Measurements from ENCODE around the gene SUGCT. TPM values are rescaled to one million over a fixed set of nuclear protein-coding genes. Genes with fewer than 3 reads are reported as not detected.
"Not testable (repeated sequence)": the region's sequence is repeated elsewhere in the genome, so short reads cannot be mapped to it uniquely, and the experiment has no call there.

Gene SUGCT
- total RNA-seq, 1 donor from 2014 or later = 0.79 TPM

DNA sequence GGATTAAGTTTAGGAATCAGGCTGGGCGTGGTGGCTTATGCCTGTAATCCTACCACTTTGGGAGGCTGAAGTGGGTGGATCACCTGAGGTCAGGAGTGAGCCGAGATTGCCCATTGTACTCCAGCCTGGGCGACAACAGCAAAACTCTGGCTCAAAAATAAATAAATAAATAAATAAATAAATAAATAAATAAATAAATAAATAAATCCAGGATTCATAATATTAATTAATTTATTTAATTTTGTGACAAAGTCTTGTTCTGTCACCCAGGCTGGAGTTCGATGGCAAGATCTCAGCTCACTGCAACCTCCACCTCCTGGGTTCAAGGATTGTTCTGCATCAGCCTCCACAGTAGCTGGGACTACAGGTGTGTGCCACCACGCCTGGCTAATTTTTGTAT is 4.2 kb downstream of the SUGCT start:
- no peak for DNase-seq (ENCODE audit: low read depth in 2 of 2)

DNA sequence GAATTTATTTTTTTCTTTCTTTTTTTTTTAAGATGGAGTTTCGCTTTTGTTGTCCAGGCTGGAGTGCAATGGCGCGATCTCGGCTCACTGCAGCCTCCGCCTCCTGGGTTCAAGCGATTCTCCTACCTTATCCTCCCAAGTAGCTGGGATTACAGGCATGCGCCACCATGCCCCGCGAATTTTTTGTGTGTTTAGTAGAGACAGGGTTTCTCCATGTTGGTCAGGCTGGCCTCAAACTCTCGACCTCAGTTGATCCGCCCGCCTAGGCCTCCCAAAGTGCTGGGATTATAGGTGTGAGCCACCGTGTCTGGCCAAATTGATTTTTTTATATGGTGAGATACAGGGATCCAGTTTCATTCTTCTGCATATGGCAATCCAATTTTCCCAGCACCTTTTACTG is 5.1 kb downstream of the SUGCT start:
- DNase-seq (ENCODE audit: low read depth in 2 of 2) = not testable (repeated sequence)

DNA sequence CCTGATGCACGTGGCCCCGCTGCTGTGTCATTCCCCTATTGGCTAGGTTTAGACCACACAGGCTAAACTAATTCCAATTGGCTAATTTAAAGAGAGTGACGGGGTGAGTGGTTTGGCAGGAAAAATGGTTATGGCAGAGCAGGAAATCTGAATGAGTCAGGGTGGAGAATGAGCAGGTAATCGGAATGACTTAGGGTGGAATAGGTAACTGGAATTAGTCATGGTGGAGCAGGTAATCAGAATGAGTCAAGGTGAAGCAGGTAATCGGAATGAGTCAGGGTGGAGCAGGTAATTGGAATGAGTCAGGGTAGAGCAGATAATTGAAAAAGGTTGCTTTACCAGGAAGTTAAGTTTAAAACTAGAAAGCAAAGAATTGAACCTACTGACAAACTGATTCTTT is 7.1 kb downstream of the SUGCT start:
- DNase-seq (ENCODE audit: low read depth in 2 of 2) = not testable (repeated sequence)

DNA sequence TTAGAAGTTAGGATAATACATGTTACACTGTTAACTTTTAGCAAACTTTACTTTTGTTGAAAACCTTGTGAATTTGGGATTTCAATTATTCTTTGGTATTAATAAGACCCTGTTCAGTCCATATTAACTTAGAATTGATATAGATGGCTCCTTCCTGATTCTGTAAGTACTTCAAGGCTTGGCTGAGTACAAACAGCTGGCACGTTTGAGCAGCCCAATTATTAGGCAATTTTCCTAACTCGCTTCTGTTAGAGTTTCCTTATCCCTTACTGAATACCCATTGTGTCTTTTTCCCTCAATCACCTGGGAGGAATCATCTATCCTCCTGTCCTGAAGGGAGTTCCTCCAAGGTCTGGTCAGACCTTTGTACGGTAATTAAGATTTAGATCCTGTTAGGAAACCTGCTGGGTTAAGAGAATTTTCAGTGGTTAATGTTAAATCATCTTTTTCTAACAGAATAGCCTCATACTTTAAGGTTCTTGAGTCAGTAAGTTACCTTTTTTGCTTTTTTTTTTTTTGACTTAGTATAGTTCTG is 10.9 kb downstream of the SUGCT start:
- not testable (repeated sequence) for DNase-seq (ENCODE audit: low read depth in 2 of 2)

DNA sequence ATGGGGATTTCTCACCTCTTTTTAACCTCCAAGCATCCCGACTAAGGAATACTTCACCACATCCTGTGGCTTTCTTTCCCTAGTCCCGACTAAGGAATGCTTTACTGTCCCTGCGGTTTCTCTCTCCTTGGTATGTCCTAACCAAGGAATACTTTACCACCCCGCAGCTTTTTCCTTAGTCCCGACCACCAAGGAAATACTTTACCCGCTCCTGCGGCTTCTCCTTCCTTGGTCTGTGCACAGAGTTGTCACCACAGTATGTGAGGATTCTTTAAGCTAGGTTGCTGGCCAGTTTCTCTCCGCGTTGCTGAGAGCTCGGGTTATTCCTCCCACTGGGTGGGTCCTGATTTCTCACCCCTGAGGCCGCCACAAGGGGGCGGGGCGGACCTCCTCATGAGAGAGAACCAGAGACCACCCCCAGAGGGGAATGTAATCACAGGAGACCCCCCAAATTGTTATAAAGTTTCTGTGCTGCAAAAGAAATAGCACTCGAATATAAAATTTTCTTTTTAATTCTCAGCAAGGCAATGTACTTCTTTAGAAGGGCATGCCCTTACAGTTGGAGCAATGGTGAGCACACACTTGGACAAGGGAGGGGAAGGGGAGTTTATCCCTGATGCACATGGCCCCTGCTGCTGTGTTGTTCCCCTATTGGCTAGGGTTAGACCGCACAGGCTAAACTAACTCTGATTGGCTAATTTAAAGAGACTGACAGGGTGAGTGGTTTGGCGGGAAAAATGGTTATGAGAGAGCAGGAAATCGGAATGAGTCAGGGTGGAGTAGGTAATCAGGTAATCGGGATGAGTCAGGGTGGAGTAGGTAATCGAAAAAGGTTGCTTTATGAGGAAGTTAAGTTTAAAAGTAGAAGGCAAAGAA is 12.8 kb downstream of the SUGCT start:
- no peak for DNase-seq (ENCODE audit: low read depth in 2 of 2)

DNA sequence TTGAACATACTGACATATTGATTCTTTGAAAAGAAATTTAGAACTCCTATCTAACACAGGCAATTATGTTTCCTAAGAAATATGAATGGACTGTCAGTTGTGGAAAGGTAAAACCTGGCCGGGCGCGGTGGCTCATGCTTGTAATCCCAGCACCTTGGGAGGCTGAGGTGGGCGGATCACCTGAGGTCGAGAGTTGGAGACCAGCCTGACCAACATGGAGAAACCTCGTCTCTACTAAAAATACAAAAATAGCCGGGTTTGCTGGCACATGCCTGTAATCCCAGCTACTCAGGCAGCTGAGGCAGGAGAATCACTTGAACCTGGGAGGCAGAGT is 13.4 kb downstream of the SUGCT start:
- not testable (repeated sequence) for DNase-seq (ENCODE audit: low read depth in 2 of 2)

DNA sequence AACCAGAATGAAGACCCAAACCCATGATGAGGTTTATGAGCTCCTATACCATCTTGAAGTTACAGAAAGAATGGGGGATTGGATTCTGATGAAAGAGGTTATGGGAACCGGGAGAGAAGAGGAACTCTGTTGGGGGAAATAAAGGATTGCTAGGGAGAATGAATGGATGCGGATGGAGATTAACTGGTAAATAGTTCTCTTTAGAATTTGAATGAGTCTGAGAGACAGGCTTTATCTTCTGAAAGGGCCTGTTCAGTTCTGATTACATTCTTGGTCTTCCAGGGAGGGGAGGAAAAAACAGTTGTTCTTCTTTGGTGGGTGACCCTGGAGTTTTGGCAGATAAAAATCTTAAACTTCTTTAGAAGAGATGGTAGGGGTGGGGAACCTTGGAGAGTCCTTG is 13.9 kb downstream of the SUGCT start:
- no peak for DNase-seq (ENCODE audit: low read depth in 2 of 2)

DNA sequence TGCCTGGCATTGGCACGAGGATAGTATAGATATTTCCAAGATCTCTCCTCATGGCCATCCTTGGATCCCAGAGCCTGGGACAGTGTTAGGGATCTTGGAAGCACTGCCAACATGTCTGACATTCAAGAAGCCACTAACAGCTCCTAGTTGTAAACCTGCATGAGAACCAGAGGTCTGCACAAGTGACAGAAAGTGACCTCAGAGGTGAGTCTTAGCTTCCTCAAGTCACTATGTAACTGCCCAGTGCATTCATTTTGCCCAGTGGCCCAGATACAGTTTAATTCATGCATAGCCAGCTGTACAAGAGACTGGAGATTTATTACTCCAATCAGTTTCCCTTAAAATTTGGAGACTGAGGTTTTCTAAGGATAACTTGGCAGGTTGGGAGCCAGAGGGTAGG is 16.7 kb downstream of the SUGCT start:
- DNase-seq (ENCODE audit: low read depth in 2 of 2) = no peak

DNA sequence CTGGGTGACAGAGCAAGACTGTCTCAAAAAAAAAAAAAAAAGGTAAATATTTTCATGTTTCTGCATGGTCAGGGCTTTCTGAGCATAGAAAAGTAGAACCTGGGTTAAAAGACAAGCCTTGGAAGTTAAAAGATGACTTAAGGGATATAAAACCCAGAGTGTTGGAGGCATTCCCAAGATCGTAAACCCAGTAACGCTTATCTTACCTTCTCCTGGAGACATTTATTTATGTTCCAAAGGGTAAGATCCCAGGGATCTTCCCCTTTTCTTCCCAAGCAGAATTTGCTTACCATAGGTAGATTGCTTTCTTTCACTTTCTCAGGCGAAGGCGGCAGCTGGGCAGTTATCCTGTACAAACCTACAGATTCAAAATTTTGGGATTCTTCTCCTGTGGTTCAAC is 22.2 kb downstream of the SUGCT start:
- no peak for DNase-seq (ENCODE audit: low read depth in 2 of 2)

DNA sequence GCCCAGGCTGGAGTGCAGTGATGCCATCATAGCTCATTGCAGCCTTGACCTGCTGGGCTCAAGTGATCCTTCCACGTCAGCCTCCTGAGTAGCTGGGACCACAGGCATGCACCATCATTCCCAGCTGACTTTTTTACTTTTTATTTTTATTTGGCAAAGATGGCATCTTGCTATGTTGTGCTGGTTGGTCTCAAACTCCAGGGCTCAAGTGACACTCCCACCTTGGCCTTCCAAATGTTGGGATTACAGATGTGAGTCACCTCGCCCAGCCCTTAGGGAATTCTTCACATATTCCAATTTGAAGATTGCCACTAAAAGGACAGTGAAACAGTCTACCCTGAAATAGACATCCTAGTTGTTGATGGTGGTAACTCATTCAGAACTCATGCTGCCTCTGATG is 27.7 kb downstream of the SUGCT start:
- DNase-seq (ENCODE audit: low read depth in 2 of 2) = no peak

DNA sequence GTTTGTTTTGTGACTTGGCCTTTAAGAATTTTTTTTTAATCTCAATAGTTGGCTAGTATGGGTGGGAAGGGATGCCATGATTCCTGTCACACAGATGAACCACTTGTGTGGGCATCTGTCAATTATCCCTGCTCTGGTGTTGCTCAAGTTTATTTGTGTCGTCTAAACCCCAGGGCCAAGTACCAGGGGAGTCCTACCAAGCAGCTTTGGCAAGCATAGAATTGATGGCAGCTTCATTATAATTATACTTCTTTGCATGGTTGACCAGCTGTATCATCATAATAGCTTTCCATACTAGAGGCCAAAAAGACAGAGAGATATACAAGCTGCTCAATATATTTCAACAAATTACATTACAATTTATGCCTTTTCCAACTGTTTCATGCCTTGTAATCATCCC is 30.4 kb downstream of the SUGCT start:
- no peak for DNase-seq (ENCODE audit: low read depth in 2 of 2)

DNA sequence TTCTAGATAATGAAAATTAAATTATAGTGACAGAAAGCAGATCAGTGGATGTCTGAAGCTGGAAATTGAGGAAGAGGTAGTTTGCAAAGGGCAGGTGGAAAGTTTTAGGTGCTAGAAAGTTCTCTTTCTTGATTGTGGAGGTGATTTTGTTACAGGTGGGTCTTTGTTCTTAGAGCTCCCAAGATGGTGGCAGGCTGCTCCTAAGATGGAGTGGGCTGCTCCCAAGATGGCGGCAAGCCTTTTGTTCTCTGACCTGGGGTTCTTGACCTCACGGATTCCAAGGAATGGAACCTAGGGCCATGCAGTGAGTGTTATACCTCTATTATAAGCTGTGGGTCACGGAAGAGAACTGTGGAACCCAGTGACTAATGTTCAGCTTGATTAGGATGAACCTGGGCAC is 32.5 kb downstream of the SUGCT start:
- no peak for DNase-seq (ENCODE audit: low read depth in 2 of 2)

DNA sequence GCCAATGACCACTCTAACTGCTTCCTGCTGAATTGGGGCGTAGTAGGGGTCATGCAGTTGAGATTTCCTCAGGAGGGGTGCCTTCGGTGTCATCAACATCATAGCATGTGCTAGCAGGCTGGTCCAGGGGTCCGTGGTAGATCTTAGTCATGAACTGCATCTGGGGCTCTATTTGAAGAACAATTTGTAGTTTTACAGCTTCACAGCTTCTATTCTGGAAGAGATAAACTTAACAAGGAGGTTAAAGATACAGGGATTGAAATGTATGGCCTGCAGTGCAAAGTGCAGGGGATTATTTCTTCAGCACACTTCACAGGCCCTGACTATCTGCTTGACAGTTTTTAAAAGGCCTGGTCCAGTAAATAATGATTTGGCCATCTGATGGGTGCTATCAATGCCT is 33.5 kb downstream of the SUGCT start:
- not testable (repeated sequence) for DNase-seq (ENCODE audit: low read depth in 2 of 2)

DNA sequence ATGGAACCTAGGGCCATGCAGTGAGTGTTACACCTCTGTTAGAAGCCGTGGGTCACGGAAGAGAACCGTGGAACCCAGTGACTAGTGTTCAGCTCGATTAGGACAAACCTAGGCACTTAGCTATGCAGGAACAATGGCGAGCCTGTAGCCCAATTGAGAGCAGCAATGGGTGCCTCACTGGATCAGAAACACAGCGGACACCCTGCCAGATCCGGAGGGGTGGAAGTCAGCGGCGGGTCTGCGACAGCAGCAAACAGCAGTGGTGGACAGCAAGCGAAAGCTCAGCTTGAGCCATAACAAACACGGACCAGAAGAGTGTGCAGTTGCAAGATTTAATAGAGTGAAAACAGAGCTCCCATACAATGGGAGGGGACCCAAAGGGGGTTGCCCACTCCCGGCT is 38.3 kb downstream of the SUGCT start:
- DNase-seq (ENCODE audit: low read depth in 2 of 2) = not testable (repeated sequence)

DNA sequence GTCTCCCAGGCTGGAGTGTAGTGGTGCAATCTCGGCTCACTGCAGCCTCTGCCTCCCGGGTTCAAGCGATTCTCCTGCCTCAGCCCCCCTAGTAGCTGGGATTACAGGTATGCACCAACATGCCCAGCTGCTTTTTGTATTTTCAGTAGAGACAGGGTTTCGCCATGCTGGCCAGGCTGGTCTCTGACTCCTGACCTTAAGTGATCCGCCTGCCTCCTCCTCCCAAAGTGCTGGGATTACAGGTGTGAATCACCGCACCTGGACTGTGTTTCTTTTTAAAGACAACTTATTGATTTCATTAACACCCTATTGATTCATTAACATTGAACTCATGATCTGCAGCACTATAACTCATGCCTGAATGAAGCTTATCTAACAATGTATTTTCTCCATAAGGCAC is 40.5 kb downstream of the SUGCT start:
- not testable (repeated sequence) for DNase-seq (ENCODE audit: low read depth in 2 of 2)

DNA sequence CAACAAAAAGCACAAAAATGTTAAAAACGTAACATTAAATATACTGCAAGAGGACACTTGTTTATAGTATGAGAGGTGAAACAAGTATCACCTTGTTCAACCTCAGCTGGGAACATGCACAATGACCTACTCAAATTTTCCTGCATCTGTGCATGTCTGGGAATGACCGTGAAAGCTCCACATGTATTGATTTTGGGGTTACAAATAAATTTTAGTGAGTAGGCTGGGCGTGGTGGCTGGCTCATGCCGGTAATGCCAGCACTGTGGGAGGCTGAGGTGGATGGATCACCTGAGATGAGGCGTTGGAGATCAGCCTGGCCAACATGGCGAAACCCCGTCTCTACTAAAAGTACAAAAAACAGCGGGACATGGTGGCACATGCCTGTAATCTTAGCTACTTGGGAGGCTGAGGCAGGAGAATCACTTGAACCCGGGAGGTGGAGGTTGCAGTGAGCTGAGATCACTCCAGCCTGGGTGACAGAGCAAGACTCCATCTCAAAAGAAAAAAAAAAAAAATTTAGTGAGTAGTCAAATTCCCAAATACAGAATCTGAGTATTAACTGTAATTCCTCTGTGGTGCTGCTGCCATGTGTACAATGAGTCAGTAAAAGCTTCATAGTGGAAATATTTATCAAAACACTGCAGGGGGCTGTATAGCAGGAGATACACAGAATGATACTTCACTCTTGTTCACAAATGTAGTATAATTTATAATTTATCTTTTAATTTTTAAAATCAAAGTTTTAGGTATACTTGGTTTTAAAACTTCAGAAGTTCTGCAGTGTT is 41.1 kb downstream of the SUGCT start:
- no peak for DNase-seq (ENCODE audit: low read depth in 2 of 2)

DNA sequence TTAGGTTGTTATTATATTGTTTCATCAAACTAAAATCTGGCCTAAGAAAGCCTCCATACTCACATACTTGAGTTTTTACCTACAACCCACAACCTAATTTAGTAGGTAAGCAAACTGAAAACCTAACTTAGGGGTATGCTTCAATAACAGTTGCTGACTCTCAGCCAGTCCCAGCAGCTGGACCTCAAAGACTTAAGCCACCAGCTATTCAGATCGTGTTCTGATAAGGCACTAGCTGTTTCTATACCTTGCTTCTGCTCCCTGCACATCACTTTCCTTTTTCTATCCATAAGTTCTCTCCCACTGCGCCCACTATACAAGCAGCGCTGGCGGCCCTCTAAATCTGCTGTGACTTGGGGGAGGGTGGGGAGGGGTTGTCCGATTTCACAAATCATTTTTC is 42.3 kb downstream of the SUGCT start:
- DNase-seq (ENCODE audit: low read depth in 2 of 2) = no peak

DNA sequence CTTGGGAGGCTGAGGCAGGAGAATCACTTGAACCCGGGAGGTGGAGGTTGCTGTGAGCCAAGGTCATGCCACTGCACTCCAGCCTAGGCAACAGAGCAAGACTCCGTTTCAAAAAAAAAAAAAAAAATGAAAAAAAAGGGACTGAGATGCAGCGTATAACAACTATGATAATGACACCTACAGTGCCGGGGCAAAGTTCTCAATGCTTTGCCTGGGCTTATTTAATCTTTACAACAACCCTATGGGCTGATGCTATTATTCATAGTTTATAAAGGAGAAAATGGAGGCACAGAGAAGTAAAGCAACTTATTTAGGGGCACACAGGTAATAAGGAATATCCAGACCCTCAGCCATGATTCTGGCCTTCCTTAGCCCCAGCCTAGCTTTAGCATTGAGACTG is 47.6 kb downstream of the SUGCT start:
- DNase-seq (ENCODE audit: low read depth in 2 of 2) = no peak

DNA sequence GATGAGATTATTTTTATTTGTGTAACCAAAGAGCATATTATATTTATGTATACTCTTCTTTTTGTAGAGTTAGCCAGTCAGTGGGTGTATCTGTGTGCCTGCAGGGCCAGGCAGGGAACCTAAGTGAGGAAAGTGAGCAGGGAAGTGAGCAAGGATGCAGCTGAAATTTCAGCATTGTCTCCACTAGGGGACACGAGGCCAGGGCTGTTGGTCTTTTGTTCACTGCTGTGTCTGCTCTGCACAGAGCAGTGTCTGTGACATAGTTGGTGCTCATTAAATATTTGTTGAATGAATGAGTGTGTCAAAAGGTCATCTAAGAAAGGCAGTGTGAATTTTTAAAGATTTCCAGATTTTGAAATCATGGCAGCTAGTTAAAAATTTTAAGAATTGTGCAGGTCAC is 51.8 kb downstream of the SUGCT start:
- DNase-seq (ENCODE audit: low read depth in 2 of 2) = no peak

DNA sequence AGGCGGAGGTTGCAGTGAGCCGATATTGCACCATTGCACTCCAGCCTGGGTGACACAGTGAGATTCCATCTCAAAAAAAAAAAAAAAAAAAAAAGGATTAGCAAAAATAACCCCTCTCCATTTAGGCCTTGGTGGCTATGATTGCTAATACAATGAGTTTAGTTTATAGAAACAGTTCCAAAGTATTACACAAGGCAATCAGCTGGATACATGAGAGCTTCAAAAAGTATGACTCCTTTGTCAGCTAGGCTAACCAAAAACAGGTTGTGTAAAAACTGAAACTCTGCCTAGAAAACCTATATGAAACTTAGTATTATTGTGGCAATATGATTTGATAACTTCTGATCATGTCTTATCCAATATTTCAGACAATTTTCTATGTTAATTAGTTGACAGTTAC is 57.2 kb downstream of the SUGCT start:
- no peak for DNase-seq (ENCODE audit: low read depth in 2 of 2)

DNA sequence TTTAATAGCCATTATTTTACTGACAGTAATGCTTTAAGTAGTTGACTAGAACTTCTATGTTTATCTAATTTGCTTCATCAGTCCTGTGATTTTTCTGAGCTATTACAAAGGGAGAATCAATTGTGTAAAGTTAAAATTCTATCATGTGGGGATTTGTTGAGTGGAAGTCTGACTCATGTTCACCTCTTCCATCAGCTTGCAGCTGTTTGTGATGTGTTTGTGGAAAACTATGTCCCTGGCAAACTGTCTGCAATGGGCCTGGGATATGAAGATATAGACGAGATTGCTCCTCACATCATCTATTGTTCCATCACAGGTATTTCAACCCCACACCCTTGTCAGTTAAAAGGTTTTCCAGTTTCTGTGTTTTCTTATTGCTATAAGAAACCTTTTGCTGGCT is 59.9 kb downstream of the SUGCT start:
- DNase-seq (ENCODE audit: low read depth in 2 of 2) = peak; percentile 8 to 56

DNA sequence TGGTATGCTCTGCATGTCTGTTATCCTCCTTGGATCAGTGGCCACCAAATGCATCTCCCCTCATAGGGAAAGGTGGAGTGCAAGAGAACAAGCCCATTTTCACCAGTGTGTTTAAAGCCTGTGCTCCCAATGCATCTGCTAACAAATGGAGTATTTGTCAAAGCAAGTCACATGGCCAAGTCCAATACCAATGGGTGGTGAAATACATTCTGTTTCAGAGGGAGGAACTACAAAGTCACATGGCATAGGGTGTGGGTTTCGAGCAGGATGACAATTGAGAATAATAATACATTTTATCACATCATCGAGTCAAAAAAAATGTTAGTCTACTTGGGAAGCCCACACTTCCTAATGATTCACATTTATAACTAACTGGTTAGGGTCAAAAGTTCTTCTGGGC is 62.7 kb downstream of the SUGCT start:
- DNase-seq (ENCODE audit: low read depth in 2 of 2) = peak in 1 of 2 donors; percentile 8

Data from lung microvascular endothelial cell (primary cell).